ENCODE measurements around the gene ASB10.

DNA sequence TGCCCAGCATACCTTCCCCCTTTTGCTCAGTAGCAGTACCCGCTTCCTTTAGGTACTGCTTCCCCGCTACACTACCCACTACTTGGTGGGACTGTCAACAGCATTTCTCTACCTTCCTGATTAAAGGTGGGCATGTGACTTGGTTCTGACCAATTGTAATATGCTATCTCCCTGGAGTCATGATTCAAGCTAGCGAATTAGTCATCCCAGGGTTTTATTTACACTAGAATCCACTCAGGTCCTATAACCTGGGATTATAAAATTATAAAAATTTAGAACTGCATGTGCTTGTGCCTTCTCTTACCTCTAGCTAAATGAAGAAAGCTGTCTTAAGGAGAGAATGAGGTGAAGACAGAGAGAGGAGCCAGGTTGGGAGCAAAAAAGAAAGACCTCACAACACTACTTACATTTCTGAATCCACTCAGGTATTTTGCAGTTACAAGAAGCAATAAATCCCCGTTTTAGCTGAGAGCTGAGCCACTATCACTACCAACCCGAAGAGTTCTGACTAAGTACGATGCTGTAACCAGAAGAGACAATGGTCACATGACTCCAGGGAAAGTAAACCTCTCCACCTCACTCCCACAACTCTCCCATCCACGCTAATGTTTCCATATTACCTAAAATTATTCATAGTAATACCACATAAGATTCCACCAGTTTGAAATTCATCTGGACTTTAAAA is 29.3 kb downstream of the ASB10 start:
- TF ChIP-seq CTCF (IDR thresholded peaks at IDR 0.05; ENCODE audit: control extremely low read depth in 1 of 3, insufficient read depth in 1 of 3, low read depth in 1 of 3, low read length in 3 of 3) (no peak), EP300 (IDR thresholded peaks at IDR 0.05; ENCODE audit: borderline replicate concordance in 1 of 2, low read depth in 2 of 2, low read length in 2 of 2) (no peak), CBX8 (IDR thresholded peaks at IDR 0.05; ENCODE audit: borderline replicate concordance, low read depth, low read length) (no peak), TAF1 (IDR thresholded peaks at IDR 0.05; ENCODE audit: low read depth, low read length) (no peak), GTF2F1 (IDR thresholded peaks at IDR 0.05; ENCODE audit: borderline replicate concordance, low read depth, low read length) (no peak), ATF2 (IDR thresholded peaks at IDR 0.05; ENCODE audit: low read length) (no peak), EZH2 (IDR thresholded peaks at IDR 0.05; ENCODE audit: low read depth, low read length, severe bottlenecking) (no peak), POLR2AphosphoS5 (IDR thresholded peaks at IDR 0.05; ENCODE audit: low read depth, low read length) (no peak), RXRA (IDR thresholded peaks at IDR 0.05; ENCODE audit: insufficient read depth, low read depth, low read length) (no peak), POLR2A (IDR thresholded peaks at IDR 0.05; ENCODE audit: control extremely low read depth in 1 of 2, low read depth in 2 of 2, low read length in 2 of 2) (no peak), BACH1 (IDR thresholded peaks at IDR 0.05; ENCODE audit: low read length) (no peak), JUND (IDR thresholded peaks at IDR 0.05; ENCODE audit: low read length) (no peak), SP2 (IDR thresholded peaks at IDR 0.05; ENCODE audit: low read length) (no peak)
- TF ChIP-seq, protein P1, sequence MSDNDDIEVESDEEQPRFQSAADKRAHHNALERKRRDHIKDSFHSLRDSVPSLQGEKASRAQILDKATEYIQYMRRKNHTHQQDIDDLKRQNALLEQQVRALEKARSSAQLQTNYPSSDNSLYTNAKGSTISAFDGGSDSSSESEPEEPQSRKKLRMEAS (IDR thresholded peaks at IDR 0.05), result no peak
